ENCODE measurements around the gene IGSF23. TPM values are rescaled to one million over a fixed set of nuclear protein-coding genes. Genes with fewer than 3 reads are reported as not detected.

The IGSF23 gene, protein sequence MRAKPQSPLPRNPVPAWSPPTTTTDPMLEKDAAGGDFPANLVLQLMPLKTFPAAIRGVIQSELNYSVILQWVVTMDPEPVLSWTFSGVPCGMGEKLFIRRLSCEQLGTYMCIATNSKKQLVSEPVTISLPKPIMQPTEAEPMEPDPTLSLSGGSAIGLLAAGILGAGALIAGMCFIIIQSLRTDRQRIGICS
- not detected for total RNA-seq

DNA sequence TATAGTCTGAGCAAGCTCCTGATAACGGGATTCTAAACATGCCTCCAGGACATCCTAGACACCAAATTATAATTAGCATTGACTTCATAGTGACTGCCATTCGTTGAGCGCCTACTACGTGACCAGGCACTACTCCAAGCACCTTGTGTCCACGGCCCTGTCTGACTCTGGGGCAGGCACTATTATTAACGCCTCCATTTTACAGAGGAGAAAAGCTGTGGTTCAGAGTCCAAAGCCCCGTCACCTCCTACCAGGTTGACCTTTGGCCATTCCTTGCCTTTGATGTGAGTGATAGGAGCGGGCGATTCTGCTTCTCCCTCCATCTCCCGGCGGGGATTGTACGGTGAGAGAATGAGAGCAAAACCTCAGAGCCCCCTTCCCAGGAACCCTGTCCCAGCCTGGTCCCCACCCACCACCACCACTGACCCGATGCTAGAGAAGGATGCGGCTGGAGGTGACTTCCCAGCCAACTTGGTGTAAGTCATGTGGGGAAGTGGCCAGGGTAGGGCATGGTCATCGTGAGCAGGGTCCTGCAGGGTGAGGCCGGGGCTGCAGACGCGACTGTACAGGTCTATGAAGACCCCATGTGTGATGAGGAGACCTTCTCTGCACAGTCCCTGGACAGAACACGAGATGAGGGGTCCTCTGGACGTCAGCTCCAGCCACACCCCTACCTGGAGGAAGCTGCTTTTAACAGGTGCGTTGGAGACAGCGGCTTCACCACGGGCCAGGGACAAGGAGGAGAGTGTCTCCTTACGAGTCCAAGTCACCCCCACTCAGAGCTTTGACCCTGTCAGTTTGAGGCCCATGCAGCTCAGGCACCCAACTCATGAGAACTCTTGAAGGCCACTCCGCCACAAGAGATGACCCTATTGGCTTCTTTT lies at the start of gene IGSF23:
IGSF23 (plus strand) TSS at position 269 of the 884 bp plus-strand sequence; CDS start at position 352, 83 bp downstream.
- DNase-seq = no peak

DNA sequence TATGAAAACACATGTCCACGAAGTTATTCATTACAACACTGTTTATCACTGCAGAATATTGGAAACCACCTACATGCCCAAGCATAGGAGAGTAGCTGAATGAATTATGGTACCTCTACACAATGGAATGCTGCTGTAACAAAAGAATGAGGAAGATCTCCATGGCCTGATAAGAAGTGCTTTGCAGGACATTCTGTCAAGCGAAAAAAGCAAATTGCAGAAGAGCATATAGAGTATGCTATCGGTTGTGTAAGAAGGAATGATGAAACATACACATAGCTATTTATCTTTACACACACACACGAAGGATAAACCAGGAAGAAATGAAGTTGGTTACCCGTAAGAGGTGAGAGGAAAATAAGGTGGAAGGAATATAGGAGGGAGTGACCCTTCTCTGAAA lies 46.4 kb upstream of the IGSF23 start:
- DNase-seq = no peak

DNA sequence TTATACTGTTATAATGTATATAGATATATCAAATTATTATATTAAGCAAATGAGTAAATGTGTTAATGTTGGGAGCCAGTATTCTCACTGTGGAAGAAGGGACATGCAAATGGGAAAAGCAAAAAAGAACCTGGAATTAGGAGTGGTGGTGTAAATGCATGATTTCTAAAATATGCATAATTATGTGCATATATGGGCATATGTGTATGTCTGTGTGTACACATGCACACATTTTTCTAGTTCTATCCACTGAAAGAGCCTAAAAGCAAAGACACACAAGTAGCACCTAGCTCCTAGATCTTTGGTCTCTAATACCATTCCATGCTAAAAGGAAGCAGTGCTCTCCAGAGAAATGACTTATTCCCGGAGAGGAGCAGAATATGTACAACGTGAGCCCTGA lies 45.6 kb upstream of the IGSF23 start:
- no peak for DNase-seq

DNA sequence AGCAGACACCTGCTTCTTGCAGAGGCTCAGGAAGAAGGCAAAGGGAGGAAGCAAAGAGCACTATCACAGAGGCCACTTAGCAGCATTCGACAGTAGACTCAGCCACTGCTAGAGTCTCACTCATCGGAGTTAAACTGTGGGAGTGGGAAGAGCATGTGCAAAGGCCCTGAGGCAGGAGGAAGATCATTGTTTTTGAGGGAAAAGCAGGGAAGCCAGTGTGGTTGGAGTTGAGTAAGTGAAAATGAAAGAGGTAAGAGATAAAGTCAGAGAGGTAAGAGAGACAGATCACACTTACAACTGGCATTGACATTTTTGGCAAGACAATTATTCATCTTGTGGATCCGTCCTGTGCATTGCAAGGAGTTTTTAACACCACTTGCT lies 42.8 kb upstream of the IGSF23 start:
- no peak for DNase-seq

DNA sequence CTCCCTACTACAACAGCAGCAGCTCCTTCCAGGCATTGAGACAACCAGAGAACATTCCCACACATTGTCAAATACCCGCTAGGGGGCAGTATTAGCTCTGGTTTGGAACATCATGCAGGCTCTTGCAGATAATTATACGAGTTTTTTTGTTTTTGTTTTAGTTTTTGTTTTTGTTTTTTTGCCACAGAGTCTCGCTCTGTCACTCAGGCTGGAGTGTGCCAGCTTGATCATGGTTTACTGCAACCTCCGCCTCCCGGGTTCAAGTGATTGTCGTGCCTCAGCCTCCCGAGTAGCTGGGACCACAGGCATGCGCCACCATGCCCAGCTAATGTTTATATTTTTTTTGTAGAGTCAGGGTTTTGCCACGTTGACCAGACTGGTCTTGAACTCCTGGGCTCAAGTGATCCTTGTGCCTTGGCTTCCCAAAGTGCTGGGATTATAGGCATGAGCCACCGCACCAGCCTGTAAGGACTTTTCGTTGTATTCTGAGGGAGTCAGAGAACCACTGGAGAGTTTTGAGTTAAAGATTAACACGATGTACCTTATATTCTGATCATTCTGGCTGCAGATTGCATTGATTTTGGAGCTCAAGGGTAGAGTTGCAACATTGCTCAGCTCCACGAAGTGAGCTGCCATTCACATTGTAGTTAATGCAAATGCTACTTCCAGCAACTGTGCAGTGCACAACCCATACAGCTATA lies 42.2 kb upstream of the IGSF23 start:
- DNase-seq = peak; percentile 88

DNA sequence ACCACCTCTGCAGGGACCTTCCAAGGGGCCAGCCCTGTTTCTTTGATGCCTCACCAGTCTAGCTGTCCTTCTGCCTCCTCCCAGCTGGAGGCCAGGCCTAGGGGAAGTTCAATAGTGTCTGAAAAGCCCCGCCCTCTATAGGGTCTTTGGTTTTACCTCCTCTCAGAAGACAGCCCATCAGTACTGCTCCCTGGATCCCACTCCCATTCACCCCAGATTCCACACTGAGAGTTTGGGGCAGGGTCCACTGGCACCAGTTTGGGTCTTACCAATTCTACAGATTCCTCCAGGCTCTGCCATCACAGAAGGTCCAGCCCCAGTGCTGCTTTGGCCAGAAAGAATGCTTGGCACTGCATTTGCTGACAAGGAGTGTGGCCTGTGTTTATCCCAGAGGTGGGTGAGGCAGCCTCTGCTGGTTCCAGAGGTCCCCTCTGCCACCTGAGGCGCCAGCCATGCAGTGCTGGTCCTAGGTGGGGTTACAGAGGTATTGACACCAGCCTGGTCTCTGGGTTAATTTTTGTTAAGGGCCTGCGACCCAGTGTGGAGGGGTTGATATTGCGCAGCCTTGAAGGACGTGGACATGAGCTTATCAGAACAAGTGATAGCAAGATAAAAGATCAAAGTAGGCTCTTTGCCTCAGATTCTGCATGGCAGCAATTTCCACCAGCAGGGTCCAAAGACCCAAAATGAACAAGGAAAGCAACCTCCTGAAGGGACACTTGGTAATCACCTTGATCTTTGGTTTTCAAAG lies 41.4 kb upstream of the IGSF23 start:
- DNase-seq = no peak

DNA sequence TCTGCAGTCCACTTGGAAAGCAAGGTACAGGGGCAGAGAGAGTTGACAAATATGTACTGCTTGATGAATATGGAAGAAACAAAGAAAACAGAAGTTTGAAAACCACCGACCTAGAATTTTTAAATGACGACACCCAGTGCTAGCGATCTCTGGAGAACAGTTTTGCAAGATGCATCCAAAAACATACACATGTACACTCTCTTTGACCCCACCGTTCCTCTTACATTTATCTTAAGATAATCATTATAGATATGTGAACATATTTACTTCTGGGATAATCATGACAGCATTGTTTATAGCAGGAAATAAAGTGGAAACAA lies 40.8 kb upstream of the IGSF23 start:
- DNase-seq = no peak

DNA sequence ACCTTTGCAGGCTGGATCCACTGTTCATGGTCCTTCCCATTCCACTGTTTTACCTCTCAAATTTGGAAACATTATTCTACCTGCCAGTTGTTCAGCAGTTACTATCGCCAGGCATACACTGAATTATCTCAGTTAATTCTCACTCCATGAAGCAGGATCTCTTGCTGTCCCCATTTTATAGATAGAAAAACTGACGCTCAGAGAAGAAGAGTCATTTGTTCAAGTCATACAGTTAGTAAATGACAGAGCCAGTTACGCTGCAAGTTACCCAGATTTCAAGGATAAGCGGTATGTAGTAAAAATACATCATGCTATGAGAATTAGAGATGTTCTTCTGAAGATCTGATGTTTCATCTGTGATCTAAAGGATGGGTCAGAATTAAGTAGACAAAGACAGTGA lies 40.2 kb upstream of the IGSF23 start:
- DNase-seq = no peak

DNA sequence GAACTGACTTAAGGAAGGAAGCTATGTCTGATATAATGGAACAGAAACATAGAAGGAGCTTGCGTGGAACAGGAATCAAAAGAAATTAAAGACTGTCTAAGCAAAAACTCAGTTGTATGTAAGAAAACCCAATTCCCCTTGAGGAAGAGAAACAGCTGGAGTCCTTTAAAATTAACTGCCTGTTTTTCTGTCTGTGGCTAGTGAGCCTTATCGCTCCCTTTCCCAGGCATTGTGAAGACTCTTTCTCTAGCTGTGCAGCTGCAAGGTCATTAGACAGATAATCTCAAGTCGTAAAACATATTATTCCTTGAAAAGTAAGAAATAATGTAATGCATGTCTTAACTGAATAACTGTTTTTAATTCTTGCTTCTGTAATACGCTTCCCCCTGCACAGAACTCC lies 39.7 kb upstream of the IGSF23 start:
- DNase-seq = no peak

DNA sequence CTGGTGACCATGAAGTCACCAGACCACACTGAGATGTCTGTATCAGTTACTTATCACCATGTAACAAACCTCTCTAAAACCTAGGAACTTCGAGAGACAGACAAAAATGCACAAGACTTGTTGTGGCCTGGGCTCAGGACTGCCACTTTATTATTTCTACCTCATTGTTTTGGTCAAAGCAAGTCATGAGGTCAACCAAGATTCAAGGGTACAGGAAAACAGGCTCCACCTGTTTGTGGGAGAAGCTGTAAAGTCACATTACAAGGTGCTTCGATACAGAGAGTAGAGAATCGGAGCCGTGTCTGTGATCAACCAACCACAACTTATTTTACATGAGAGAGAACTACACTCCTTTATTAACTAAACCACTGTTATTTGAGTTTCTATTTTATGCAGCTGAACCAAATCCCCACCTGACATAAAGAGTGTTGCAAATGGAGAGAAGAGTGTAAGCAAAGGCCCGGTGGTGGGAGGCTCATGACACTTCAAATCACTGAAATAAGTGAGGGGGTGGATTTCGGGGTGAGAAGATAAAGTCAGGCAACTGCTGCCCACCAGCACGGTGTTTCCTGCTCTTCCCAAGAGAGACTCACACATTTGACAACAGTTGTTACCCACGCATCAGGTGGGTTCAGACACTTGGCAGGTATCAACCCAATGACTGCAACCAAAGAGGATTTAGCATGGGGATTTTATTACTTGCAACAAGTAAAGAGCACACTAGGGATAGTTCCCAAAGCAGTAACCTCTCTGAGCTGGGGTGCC lies 39.0 kb upstream of the IGSF23 start:
- no peak for DNase-seq

DNA sequence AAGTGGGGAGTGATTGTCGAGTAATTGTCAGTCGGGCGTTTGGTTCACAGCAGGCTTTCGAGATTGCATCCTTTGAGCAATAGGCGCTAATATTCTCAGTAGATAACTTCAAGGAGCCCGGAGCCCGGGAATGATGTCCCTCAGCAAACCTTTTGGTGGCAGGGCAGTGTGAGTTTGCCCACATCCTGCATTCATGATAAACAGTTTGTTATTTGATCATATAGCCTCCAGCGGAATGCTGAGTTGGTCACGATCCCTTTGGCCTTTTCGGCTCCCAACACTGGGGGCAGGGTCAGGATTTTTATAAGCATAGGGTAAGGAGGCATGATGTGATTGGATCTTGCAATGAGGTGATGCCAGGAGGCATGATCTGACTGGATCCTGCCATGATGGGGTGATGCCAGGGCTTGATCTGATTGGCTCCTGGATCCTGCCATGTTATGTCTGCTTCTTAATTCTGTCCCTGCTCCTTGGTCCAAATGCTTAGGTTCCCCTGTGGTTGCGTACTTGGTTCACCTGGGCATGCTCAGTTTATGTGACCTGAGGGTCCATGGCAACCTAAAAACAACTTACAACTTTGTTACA lies 38.2 kb upstream of the IGSF23 start:
- no peak for DNase-seq

DNA sequence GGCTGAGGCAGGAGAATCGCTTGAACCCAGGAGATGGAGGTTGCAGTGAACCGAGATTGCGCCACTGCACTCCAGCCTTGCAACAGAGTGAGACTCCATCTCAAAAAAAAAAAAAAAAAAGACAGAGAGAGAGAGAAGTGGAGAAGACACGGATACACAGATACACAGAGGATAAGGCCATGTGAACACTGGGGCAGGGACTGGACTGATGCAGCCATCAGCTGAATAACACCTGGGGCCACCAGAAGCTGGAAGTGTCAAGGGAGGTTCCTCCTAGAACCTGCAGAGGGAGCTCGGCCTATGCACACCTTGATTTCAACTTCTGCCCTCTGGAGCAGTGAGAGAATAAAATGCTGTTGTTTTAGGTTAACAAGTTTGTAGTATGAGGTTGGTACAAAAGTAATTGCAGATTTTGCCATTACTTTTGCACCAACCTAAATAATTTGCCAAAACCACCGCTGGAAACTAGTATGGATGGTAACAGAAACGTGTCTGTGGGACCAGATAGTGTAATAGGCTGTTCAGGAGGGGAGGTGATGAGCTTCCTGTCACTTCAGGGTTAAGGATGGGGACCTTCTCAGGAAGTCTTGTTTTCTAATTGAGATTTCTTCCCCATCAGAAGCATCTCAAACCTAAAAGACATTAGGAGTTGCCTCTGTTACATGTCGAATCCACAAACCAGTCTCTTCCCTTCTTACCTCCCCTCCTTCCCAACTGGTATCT lies 36.4 kb upstream of the IGSF23 start:
- peak; percentile 6 for DNase-seq

DNA sequence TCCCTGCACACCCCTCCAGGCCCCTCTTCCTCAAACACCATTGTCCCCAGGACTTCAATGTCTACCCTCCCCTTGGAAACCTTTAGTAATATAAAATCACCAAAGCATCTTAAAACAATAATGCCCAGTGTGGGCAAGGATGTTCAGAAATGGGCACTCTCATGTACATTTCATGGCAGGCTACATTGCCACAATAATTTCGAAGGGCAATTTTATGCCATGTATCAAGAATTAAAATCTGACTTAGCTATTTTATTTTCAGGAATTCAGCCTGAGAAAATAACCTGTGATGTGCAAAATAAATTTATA lies 35.8 kb upstream of the IGSF23 start:
- DNase-seq = no peak

DNA sequence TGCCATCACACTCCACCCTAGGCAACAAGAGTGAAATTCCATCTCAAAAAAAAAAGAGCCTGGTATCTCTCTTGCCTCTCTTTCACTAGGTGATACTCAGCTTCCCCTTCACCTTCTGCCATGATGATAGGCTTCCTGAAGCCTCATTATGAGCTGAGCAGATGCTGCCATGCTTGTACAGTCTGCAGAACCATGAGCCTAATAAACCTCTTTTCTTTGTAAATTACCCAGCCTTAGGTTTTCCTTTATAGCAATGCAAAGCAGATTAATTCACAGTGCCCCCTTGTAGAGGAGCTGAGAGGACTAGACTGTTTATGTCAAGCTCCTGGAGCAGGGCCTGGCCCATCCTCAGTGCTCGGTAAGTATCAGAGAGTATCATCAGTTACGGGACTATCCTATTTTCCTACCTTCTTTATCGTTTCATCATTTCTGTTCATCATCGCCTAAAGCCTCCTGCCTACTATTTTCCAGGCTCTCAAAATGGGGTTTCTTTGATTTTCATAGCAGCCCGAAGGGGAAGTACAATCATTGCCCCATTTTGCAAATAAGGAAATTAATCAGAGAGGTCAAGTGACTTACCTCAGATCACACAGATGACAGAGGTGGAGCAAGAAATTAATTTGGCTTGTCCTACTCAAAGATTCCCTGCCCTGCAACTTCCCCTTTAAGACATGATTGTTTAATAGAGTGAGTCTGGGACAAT lies 33.5 kb upstream of the IGSF23 start:
- no peak for DNase-seq

DNA sequence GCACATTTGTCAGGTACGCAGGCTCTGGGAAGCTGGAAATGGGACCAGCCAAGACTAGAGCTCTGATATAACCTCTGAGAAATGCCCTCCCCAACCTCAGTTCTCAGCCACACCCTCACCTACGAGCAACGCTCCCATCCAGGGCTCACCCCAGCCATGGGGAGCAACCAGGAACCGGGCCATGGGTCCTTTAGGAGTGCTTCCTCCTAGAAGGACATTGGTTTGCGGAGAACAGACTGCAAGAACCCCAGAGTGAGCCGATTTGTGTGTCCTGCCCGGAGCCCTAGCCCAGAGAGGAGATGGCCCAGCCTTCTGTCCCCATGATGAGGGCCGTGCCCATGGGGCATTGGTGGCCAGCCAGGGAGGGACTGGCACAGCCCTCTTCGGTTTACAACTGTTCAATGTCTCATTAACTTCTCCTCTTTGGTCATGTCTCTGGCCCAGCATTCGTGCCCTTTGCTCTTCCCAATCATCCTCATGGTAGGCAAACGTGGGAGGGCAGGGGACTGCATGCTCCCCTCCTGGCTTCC lies 32.9 kb upstream of the IGSF23 start:
- DNase-seq = no peak

DNA sequence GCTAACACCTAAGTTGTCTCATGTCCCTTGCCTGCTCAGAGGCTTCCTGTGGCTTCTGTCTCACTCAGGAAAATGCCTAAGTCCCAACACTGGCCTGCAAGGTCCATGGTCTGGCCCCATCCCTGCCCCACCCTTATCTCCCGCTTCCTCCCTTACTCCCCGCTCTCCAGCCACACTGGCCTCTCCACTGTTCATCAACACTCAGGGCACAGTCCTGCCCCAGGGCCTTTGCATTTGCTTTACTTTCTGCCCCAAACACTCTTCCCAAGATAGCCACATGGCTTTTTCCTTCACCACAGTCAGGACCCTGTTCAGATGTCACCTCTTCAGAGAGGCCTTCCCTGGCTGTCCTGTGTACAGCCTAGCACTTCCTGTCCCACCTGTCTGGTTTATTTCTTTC lies 32.1 kb upstream of the IGSF23 start:
- DNase-seq = no peak

DNA sequence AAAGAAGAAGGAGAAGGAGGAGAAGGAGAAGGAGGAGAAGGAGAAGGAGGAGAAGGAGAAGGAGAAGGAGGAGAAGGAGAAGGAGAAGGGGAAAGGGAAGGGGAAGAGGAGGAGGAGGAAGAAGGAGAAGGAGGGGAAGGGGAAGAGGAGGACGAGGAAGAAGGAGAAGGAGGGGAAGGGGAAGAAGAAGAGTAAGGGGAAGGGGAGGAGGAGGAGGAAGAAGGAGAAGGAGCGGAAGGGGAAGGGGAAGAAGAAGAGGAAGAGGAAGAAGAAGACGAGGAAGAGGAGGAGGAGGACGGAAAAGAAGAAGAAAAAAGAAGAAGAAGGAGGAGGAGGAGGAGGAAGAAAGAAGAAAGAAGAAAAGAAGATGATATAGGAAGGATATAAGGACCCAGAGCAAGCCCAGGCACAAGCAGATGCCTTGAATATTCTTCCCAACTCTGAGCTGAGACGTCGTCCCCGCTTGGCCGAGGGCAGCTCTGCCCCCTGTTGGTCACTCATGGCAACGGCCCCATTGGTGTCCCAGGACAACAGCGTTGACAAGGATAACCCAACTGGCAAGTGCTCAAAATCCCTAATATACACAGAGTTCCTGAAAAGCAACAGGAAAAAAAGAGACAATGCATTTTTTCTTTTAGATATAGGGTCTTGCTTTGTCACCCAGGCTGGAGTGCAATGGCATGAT lies 30.6 kb upstream of the IGSF23 start:
- peak; percentile 22 for DNase-seq

DNA sequence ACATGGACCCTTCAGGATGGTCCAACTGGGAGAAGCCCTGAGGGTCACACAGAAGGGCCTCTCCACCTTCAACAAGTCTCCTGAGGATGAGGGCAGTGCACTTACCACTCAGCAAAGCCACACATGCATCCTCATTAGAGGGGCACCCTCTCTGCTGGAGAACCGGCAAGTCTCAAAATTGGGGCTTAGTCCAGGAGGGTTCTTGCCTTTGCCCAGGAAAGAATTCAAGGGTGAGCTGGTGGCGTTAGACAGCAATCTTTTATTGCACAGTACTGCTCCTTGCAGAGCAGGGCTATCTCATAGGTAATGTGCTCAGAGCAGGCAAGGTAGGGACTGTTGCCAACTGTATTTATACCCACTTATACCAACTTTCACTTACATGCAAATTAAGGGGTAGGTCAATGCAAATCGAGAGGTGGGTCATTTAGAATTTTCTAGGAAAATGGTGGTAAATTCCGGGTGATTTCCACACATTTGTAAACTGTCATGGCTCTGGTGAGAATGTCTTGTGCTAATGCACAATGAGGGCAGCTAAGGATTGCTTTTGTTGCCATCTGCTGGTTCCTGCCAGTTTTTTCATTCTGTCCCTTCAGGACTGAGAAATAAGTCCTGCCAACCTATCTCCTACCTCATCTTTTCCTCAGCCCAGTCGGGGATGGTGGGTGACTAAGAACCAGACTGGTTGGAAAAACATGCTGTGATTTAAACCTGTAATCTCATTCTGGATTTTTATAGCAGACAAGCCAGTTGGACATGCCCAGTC lies 27.8 kb upstream of the IGSF23 start:
- no peak for DNase-seq

All from tongue (tissue), 2 donors.